Thyroid gland (tissue), 4 donors: ENCODE results near the gene PHYH.

Source experiments
- POLR2A ChIP-seq, 2 donors: fragments of 450-650 bp; IDR thresholded peaks; one replicate each; pipeline ENCODE4 v1.6.1; 2017; ENCODE audit warnings: antibody characterized with exemption in 2 of 2, mild to moderate bottlenecking in 2 of 2, moderate library complexity in 1 of 2
- TF ChIP-seq, protein P1 (sequence below), 6 experiments: fragments of 200-600 bp in 3 of 6; fragments of 450-650 bp in 3 of 6; sonication (generic) in 3 of 6; IDR thresholded peaks; one replicate each; pipeline ENCODE4 v1.5.1; 2016 to 2019; ENCODE audit warnings: antibody characterized with exemption in 6 of 6, mild to moderate bottlenecking in 2 of 6, inconsistent platforms in 1 of 6, moderate library complexity in 1 of 6

DNA sequence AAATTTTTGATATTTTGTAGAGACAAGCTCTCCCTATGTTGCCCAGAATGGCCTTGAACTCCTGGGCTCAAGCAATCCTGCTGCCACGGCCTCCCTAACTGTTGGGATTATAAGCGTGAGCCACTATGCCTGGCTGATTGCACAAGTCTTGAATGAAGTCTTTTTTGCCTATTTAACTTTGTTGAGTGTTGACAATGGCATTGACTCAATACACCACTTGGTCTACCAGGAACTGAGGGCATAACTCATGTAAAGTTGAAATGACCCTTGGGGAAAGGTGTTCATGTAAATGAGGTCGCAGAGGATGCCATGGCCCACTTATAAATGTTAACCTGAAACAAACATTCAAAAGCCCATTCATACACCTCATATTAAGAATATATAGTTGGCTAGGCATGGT, 58.3 kb downstream of the PHYH start:
- TF ChIP-seq, protein P1, sequence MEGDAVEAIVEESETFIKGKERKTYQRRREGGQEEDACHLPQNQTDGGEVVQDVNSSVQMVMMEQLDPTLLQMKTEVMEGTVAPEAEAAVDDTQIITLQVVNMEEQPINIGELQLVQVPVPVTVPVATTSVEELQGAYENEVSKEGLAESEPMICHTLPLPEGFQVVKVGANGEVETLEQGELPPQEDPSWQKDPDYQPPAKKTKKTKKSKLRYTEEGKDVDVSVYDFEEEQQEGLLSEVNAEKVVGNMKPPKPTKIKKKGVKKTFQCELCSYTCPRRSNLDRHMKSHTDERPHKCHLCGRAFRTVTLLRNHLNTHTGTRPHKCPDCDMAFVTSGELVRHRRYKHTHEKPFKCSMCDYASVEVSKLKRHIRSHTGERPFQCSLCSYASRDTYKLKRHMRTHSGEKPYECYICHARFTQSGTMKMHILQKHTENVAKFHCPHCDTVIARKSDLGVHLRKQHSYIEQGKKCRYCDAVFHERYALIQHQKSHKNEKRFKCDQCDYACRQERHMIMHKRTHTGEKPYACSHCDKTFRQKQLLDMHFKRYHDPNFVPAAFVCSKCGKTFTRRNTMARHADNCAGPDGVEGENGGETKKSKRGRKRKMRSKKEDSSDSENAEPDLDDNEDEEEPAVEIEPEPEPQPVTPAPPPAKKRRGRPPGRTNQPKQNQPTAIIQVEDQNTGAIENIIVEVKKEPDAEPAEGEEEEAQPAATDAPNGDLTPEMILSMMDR (IDR thresholded peaks at IDR 0.05): no peak
- TF ChIP-seq POLR2A (IDR thresholded peaks at IDR 0.05): no peak
